Activated CD8-positive, alpha-beta memory T cell treated with anti-CD3 and anti-CD28 coated beads for 36 hours (primary cell): Measurements from ENCODE around the gene FAM120B. TPM values are rescaled to one million over a fixed set of nuclear protein-coding genes. Genes with fewer than 3 reads are reported as not detected.
"Not testable (repeated sequence)": the region's sequence is repeated elsewhere in the genome, so short reads cannot be mapped to it uniquely, and the experiment has no call there.

Source experiments
- CTCF ChIA-PET: fragments of 350-600 bp; sonication (Branson Sonifier 250); formaldehyde crosslinking; loops from one replicate; lab custom pipeline; 2021; ENCODE audit warnings: antibody characterized with exemption; lab: Charles Lee
- POLR2A ChIA-PET: fragments of 350-600 bp; sonication (Branson Sonifier 250); formaldehyde crosslinking; loops from one replicate; lab custom pipeline; 2021; ENCODE audit warnings: antibody characterized with exemption; lab: Charles Lee
- total RNA-seq, 2 experiments: library from RNA; stranded (reverse); gene quantifications; one replicate each; pipeline ENCODE4 v1.2.3, GENCODE V29; 2021

FAM120B gene
- total RNA-seq, 2 experiments from 2014 or later = 17.2 TPM

- ChIA-PET CTCF (no interaction called here), POLR2A (no interaction called here)
These were observed 22.8 kb downstream of the FAM120B start for GRCh38 chr6:170329321-170329720.

GRCh38 chr6:170335199-170335598 lies 28.6 kb downstream of the FAM120B start:
- POLR2A ChIA-PET, CTCF ChIA-PET: not testable (repeated sequence)

GRCh38 chr6:170344631-170345576 lies 38.3 kb downstream of the FAM120B start:
- ChIA-PET POLR2A (no interaction called here), CTCF (no interaction called here)

- CTCF ChIA-PET = no interaction called here
- POLR2A ChIA-PET = no interaction called here
These were observed 39.1 kb downstream of the FAM120B start for GRCh38 chr6:170345662-170346061.

- CTCF ChIA-PET = no interaction called here
- POLR2A ChIA-PET = no interaction called here
These were observed 40.1 kb downstream of the FAM120B start for GRCh38 chr6:170346649-170347048.

GRCh38 chr6:170347091-170347490 lies 40.5 kb downstream of the FAM120B start:
- CTCF ChIA-PET = no interaction called here
- POLR2A ChIA-PET = no interaction called here

GRCh38 chr6:170347975-170348374 lies 41.4 kb downstream of the FAM120B start:
- ChIA-PET POLR2A (no interaction called here), CTCF (interaction anchor here (0.9 kb wide), 1 partner anchor 10 kb away, joined by 4 read pairs; no protein-coding TSS in a partner anchor)

GRCh38 chr6:170351456-170351855 lies 44.9 kb downstream of the FAM120B start:
- CTCF ChIA-PET, POLR2A ChIA-PET: not testable (repeated sequence)

- POLR2A ChIA-PET, CTCF ChIA-PET: not testable (repeated sequence)
These were observed 48.6 kb downstream of the FAM120B start for GRCh38 chr6:170355190-170355589.

- ChIA-PET CTCF (no interaction called here), POLR2A (no interaction called here)
These were observed 49.1 kb downstream of the FAM120B start for GRCh38 chr6:170355661-170356060.

- POLR2A ChIA-PET = no interaction called here
- CTCF ChIA-PET = no interaction called here
These were observed 51.3 kb downstream of the FAM120B start for GRCh38 chr6:170357812-170358211.

GRCh38 chr6:170358496-170358895 lies 51.9 kb downstream of the FAM120B start:
- ChIA-PET POLR2A (no interaction called here), CTCF (no interaction called here)

- POLR2A ChIA-PET = interaction anchor here (0.6 kb wide), 1 partner anchor 9 kb away, joined by 16 read pairs; no protein-coding TSS in a partner anchor
- CTCF ChIA-PET = no interaction called here
These were observed 53.9 kb downstream of the FAM120B start for GRCh38 chr6:170360476-170360875.

GRCh38 chr6:170361335-170361734 lies 54.8 kb downstream of the FAM120B start:
- ChIA-PET POLR2A (no interaction called here), CTCF (no interaction called here)

GRCh38 chr6:170362121-170362520 lies 55.6 kb downstream of the FAM120B start:
- ChIA-PET CTCF (no interaction called here), POLR2A (no interaction called here)

GRCh38 chr6:170363255-170363654 lies 56.7 kb downstream of the FAM120B start:
- ChIA-PET POLR2A (no interaction called here), CTCF (no interaction called here)

- CTCF ChIA-PET = interaction anchor here (0.7 kb wide), 1 partner anchor 16 kb away, joined by 3 read pairs; no protein-coding TSS in a partner anchor
- POLR2A ChIA-PET = no interaction called here
These were observed 58.6 kb downstream of the FAM120B start for GRCh38 chr6:170365121-170365520.

- ChIA-PET CTCF (no interaction called here), POLR2A (no interaction called here)
These were observed 59.0 kb downstream of the FAM120B start for GRCh38 chr6:170365593-170365992.

- POLR2A ChIA-PET = no interaction called here
- CTCF ChIA-PET = no interaction called here
These were observed 59.8 kb downstream of the FAM120B start for GRCh38 chr6:170366248-170366960.

- POLR2A ChIA-PET = no interaction called here
- CTCF ChIA-PET = no interaction called here
These were observed 60.7 kb downstream of the FAM120B start for GRCh38 chr6:170367241-170367640.
